ENCODE data around the gene TEKTIP1. TPM values are rescaled to one million over a fixed set of nuclear protein-coding genes. Genes with fewer than 3 reads are reported as not detected.

Gene TEKTIP1
- total and polyA plus RNA-seq, 2 donors (not counting 1 experiment from before 2014, with no cell fraction given), result not detected

GRCh38 chr19:3570606-3571011 lies 31.6 kb downstream of the TEKTIP1 start:
- H3K4me2 ChIP-seq (ENCODE audit: extremely low read depth, insufficient read depth, low read length), result no peak overlapping the region
- H3K27me3 ChIP-seq (ENCODE audit: control insufficient read depth, insufficient read depth, low read length), result no peaks in the 10 kb centered on the region
- H3K79me2 ChIP-seq (ENCODE audit: control insufficient read depth, insufficient read depth, low read length), result no peaks in the 10 kb centered on the region
- H3K9ac ChIP-seq (ENCODE audit: insufficient read depth, low read length), result no peak overlapping the region
- no peaks in the 10 kb centered on the region for H3K9me3 ChIP-seq (ENCODE audit: control insufficient read depth, insufficient read depth, low read depth, low read length)
- H3K27ac ChIP-seq (ENCODE audit: insufficient read depth, low read length), result no peak overlapping the region
- DNase-seq (ENCODE audit: low read depth in 2 of 2), result no peak
- no peak for TF ChIP-seq EZH2 (IDR thresholded peaks at IDR 0.05; ENCODE audit: low read length, missing control alignments)
- TF ChIP-seq CTCF (conservative IDR thresholded peaks at IDR 0.05 in 1 of 2, IDR thresholded peaks at IDR 0.05 in 1 of 2; ENCODE audit: low read depth in 1 of 2, low read length in 2 of 2), result no peak
- peaks cover 8% of the 10 kb centered on the region for H3K36me3 ChIP-seq (ENCODE audit: control insufficient read depth, insufficient read depth, low read length)
- H3K4me3 ChIP-seq (replicated peaks in 1 of 4; ENCODE audit: control extremely low read depth in 1 of 4, insufficient read depth in 1 of 4, low read depth in 3 of 4, low read length in 4 of 4), result no peak overlapping the region
- no peaks in the 10 kb centered on the region for H4K20me1 ChIP-seq (ENCODE audit: control insufficient read depth, extremely low read depth, insufficient read depth, low read length)
- no peak overlapping the region for H2AFZ ChIP-seq (ENCODE audit: low read length)
- H3K4me1 ChIP-seq (ENCODE audit: control insufficient read depth, extremely low read depth, insufficient read depth, low read length), result no peaks in the 10 kb centered on the region

- Histone ChIP-seq H3K27me3 (ENCODE audit: control insufficient read depth, insufficient read depth, low read length) (no peaks in the 10 kb centered on the region), H3K27ac (ENCODE audit: insufficient read depth, low read length) (peak overlapping the region; percentile 88)
Measured at GRCh38 chr19:3572132-3572854, 33.3 kb downstream of the TEKTIP1 start.

GRCh38 chr19:3572855-3573161 lies 33.8 kb downstream of the TEKTIP1 start, which contains the start of gene HMG20B:
Gene HMG20B, plus strand, starts transcription at chr19:3572944. Its CDS starts 366 bp downstream, at chr19:3573310.
- Histone ChIP-seq H3K4me2 (ENCODE audit: extremely low read depth, insufficient read depth, low read length) (peak within 1 kb of the TSS; percentile 92), H4K20me1 (ENCODE audit: control insufficient read depth, extremely low read depth, insufficient read depth, low read length) (no peaks in the 10 kb centered on the region), H2AFZ (ENCODE audit: low read length) (peak within 1 kb of the TSS; percentile 96), H3K27me3 (ENCODE audit: control insufficient read depth, insufficient read depth, low read length) (no peaks in the 10 kb centered on the region), H3K4me1 (ENCODE audit: control insufficient read depth, extremely low read depth, insufficient read depth, low read length) (peaks cover 4% of the 10 kb centered on the region), H3K9ac (ENCODE audit: insufficient read depth, low read length) (peak within 1 kb of the TSS; percentile 76), H3K79me2 (ENCODE audit: control insufficient read depth, insufficient read depth, low read length) (no peaks in the 10 kb centered on the region), H3K36me3 (ENCODE audit: control insufficient read depth, insufficient read depth, low read length) (peaks cover 10% of the 10 kb centered on the region), H3K9me3 (ENCODE audit: control insufficient read depth, insufficient read depth, low read depth, low read length) (no peaks in the 10 kb centered on the region), H3K27ac (ENCODE audit: insufficient read depth, low read length) (peak within 1 kb of the TSS; percentile 88), H3K4me3 (replicated peaks in 1 of 4; ENCODE audit: control extremely low read depth in 1 of 4, insufficient read depth in 1 of 4, low read depth in 3 of 4, low read length in 4 of 4) (peak within 1 kb of the TSS; percentile 70 to 92 (median 83))
- TF ChIP-seq EZH2 (IDR thresholded peaks at IDR 0.05; ENCODE audit: low read length, missing control alignments) (no peak), CTCF (conservative IDR thresholded peaks at IDR 0.05 in 1 of 2, IDR thresholded peaks at IDR 0.05 in 1 of 2; ENCODE audit: low read depth in 1 of 2, low read length in 2 of 2) (no peak)
- DNase-seq (ENCODE audit: low read depth in 2 of 2), result no peak

More at GRCh38 chr19:3572132-3572854, 33.3 kb downstream of the TEKTIP1 start:
- DNase-seq (ENCODE audit: low read depth in 2 of 2), result peak; percentile 99 to 100
- H4K20me1 ChIP-seq (ENCODE audit: control insufficient read depth, extremely low read depth, insufficient read depth, low read length), result no peaks in the 10 kb centered on the region
- peaks cover 4% of the 10 kb centered on the region for H3K4me1 ChIP-seq (ENCODE audit: control insufficient read depth, extremely low read depth, insufficient read depth, low read length)
- H3K4me2 ChIP-seq (ENCODE audit: extremely low read depth, insufficient read depth, low read length), result peak overlapping the region; percentile 92
- H3K9ac ChIP-seq (ENCODE audit: insufficient read depth, low read length), result peak overlapping the region; percentile 71
- H3K36me3 ChIP-seq (ENCODE audit: control insufficient read depth, insufficient read depth, low read length), result peaks cover 10% of the 10 kb centered on the region
- H3K4me3 ChIP-seq (replicated peaks in 1 of 4; ENCODE audit: control extremely low read depth in 1 of 4, insufficient read depth in 1 of 4, low read depth in 3 of 4, low read length in 4 of 4), result peak overlapping the region; percentile 49 to 79 (median 56)
- H3K79me2 ChIP-seq (ENCODE audit: control insufficient read depth, insufficient read depth, low read length), result no peaks in the 10 kb centered on the region
- H2AFZ ChIP-seq (ENCODE audit: low read length), result peak overlapping the region; percentile 96
- no peaks in the 10 kb centered on the region for H3K9me3 ChIP-seq (ENCODE audit: control insufficient read depth, insufficient read depth, low read depth, low read length)
- TF ChIP-seq CTCF (conservative IDR thresholded peaks at IDR 0.05 in 1 of 2, IDR thresholded peaks at IDR 0.05 in 1 of 2; ENCODE audit: low read depth in 1 of 2, low read length in 2 of 2), result no peak
- TF ChIP-seq EZH2 (IDR thresholded peaks at IDR 0.05; ENCODE audit: low read length, missing control alignments), result no peak
